NCI-H2196 (cell line): ENCODE results near the gene CXCL13.
"Not testable (repeated sequence)": the region's sequence is repeated elsewhere in the genome, so short reads cannot be mapped to it uniquely, and the experiment has no call there.

Source experiments
- DNase-seq: peaks from one replicate; lab custom pipeline; 2025; ENCODE audit not compliant: unreplicated experiment; lab: John Stamatoyannopoulos, UW

Gene CXCL13

GRCh38 chr4:77653162-77653758 is 47.6 kb downstream of the CXCL13 start:
- DNase-seq = no peak

DNA sequence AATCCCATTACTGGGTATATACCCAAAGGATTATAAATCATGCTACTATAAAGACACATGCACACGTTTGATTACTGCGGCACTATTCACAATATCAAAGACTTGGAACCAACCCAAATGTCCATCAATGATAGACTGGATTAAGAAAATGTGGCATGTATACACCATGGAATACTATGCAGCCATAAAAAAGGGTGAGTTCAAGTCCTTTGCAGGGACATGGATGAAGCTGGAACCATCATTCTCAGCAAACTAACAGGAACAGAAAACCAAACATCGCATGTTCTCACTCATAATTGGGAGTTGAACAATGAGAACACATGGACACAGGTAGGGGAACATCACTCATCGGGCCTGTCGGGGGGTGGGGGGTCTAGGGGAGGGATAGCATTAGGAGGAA is 54.7 kb downstream of the CXCL13 start:
- not testable (repeated sequence) for DNase-seq
